Osteoblast (primary cell): Measurements from ENCODE around the gene GORASP1. TPM values are rescaled to one million over a fixed set of nuclear protein-coding genes. Genes with fewer than 3 reads are reported as not detected.

Source experiments
- DNase-seq: peaks from one replicate; pipeline ENCODE4 v3.0.0; 2011; ENCODE audit warnings: low spot score, mixed read lengths; ENCODE audit not compliant: insufficient read length; ENCODE audit errors: missing footprints
- H2AFZ ChIP-seq: 2 replicates; pipeline ENCODE4 v1.6.0; 2011; ENCODE audit warnings: mild to moderate bottlenecking, low read length
- H3K27ac ChIP-seq: 2 replicates; pipeline ENCODE4 v1.5.1; 2011; ENCODE audit warnings: mild to moderate bottlenecking, low read depth, low read length, moderate library complexity
- H3K27me3 ChIP-seq: 2 replicates; pipeline ENCODE4 v1.6.0; 2012; ENCODE audit warnings: mild to moderate bottlenecking, control low read depth, inconsistent platforms, low read length, moderate library complexity; ENCODE audit not compliant: insufficient read depth
- H3K36me3 ChIP-seq: 2 replicates; pipeline ENCODE4 v1.5.1; 2011; ENCODE audit warnings: mild to moderate bottlenecking, low read length, control low read depth, moderate library complexity; ENCODE audit not compliant: insufficient read depth
- H3K4me1 ChIP-seq: 2 replicates; pipeline ENCODE4 v1.5.1; 2011; ENCODE audit warnings: mild to moderate bottlenecking, low read length, control low read depth, moderate library complexity; ENCODE audit not compliant: insufficient read depth
- H3K4me2 ChIP-seq: 2 replicates; pipeline ENCODE4 v1.6.0; 2011; ENCODE audit warnings: mild to moderate bottlenecking, low read length; ENCODE audit not compliant: insufficient read depth
- H3K4me3 ChIP-seq: fragments of 200-600 bp; sonication (generic); 3 replicates; pipeline ENCODE4 v1.5.1; 2012; ENCODE audit warnings: mild to moderate bottlenecking, low read length, inconsistent platforms; ENCODE audit not compliant: insufficient read depth
- H3K79me2 ChIP-seq: 2 replicates; pipeline ENCODE4 v1.6.0; 2012; ENCODE audit warnings: mild to moderate bottlenecking, low read length, control low read depth, inconsistent platforms; ENCODE audit not compliant: insufficient read depth
- H3K9me3 ChIP-seq: 2 replicates; pipeline ENCODE4 v1.5.1; 2011; ENCODE audit warnings: low read depth, low read length, control low read depth
- H4K20me1 ChIP-seq: 2 replicates; pipeline ENCODE4 v1.6.0; 2012; ENCODE audit warnings: mild to moderate bottlenecking, low read length, control low read depth; ENCODE audit not compliant: insufficient read depth
- total RNA-seq: library from RNA; depleted of rRNA; stranded (reverse); fragments of >200 nt; gene quantifications from 2 replicates; pipeline ENCODE4 v1.2.3, GENCODE V29; 2012
- TF ChIP-seq, protein P1 (sequence below): IDR thresholded peaks from 2 replicates; pipeline ENCODE4 v1.5.1; 2011; ENCODE audit warnings: mild to moderate bottlenecking, low read depth, low read length, moderate library complexity; ENCODE audit errors: extremely low read depth

The GORASP1 gene
- total RNA-seq, 1 donor: 46.0 TPM

DNA sequence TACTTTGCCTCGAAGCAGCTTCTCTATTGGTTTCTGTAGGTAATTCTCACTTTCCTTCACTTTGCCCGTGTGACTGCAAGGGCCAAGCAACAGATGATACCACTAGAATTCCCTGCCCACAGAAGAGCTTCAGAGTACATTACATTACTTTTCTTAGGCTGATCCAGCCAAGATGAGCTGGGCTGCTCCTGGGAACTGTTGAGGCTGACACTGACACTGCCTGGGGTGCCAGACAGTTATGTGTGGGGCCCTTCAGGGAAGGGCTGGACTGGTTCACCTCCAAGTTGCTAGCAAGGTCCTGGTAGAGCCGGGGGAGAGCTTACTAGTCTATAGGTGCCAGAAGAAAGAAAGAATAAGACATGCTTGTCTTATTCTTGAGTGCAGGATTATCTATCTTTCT is 19.0 kb downstream of the GORASP1 start:
- no peaks in the 10 kb centered on the region for H3K79me2 ChIP-seq
- H3K36me3 ChIP-seq: peaks cover 56% of the 10 kb centered on the region
- H3K4me3 ChIP-seq: no peak overlapping the region
- no peaks in the 10 kb centered on the region for H3K9me3 ChIP-seq
- TF ChIP-seq, protein P1, sequence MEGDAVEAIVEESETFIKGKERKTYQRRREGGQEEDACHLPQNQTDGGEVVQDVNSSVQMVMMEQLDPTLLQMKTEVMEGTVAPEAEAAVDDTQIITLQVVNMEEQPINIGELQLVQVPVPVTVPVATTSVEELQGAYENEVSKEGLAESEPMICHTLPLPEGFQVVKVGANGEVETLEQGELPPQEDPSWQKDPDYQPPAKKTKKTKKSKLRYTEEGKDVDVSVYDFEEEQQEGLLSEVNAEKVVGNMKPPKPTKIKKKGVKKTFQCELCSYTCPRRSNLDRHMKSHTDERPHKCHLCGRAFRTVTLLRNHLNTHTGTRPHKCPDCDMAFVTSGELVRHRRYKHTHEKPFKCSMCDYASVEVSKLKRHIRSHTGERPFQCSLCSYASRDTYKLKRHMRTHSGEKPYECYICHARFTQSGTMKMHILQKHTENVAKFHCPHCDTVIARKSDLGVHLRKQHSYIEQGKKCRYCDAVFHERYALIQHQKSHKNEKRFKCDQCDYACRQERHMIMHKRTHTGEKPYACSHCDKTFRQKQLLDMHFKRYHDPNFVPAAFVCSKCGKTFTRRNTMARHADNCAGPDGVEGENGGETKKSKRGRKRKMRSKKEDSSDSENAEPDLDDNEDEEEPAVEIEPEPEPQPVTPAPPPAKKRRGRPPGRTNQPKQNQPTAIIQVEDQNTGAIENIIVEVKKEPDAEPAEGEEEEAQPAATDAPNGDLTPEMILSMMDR: no peak
- peaks cover 2% of the 10 kb centered on the region for H4K20me1 ChIP-seq
- no peak overlapping the region for H3K4me2 ChIP-seq
- H3K4me1 ChIP-seq: no peaks in the 10 kb centered on the region
- DNase-seq: no peak
- H3K27me3 ChIP-seq: no peaks in the 10 kb centered on the region
- no peak overlapping the region for H3K27ac ChIP-seq
- H2AFZ ChIP-seq: no peak overlapping the region

GRCh38 chr3:39086144-39086543 is 21.3 kb downstream of the GORASP1 start:
- TF ChIP-seq, protein P1: no peak
- H4K20me1 ChIP-seq: no peaks in the 10 kb centered on the region

DNA sequence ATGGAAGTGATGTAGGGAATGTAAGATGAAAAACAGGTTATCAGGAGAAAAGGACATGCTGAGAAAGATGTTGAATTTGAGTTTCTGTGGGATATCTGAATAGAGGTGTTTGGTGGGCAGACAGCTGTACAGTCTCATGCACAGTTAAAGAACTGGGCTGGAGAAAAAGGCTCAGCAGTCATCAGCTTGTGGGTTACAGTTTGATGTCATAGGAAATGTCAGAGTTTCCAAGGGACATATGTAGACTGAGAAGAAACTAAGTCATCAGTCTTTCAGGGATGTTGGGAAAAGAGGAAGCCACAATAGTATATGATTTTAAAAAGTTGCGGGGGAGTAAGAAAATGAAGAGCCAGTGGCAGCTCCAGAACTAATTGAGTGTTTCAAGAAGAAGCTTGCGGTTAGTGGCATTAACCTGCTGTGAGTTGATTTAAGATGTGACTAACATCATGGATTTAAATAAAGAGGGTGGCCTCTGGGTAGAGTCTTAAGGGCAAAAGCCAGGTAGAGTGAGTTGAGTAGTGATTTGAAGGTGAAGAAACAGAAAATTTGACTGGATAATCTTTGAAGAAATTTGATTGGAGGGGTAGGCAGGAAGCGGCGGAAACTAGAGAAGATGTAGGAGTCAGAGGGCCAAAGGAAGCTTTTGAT is 24.6 kb downstream of the GORASP1 start:
- DNase-seq: no peak
- Histone ChIP-seq H3K9me3 (no peaks in the 10 kb centered on the region), H3K4me1 (no peaks in the 10 kb centered on the region), H3K4me2 (no peak overlapping the region), H4K20me1 (no peaks in the 10 kb centered on the region), H3K27ac (no peak overlapping the region), H3K79me2 (no peaks in the 10 kb centered on the region), H3K27me3 (no peaks in the 10 kb centered on the region), H3K4me3 (no peak overlapping the region), H3K36me3 (peaks cover 28% of the 10 kb centered on the region), H2AFZ (no peak overlapping the region)
- TF ChIP-seq, protein P1: no peak

More at GRCh38 chr3:39086144-39086543, 21.3 kb downstream of the GORASP1 start:
- Histone ChIP-seq H3K36me3 (peaks cover 41% of the 10 kb centered on the region), H3K4me3 (no peak overlapping the region), H3K27ac (no peak overlapping the region), H3K27me3 (no peaks in the 10 kb centered on the region), H3K4me2 (no peak overlapping the region), H2AFZ (no peak overlapping the region), H3K4me1 (no peaks in the 10 kb centered on the region), H3K79me2 (no peaks in the 10 kb centered on the region), H3K9me3 (no peaks in the 10 kb centered on the region)
- no peak for DNase-seq

DNA sequence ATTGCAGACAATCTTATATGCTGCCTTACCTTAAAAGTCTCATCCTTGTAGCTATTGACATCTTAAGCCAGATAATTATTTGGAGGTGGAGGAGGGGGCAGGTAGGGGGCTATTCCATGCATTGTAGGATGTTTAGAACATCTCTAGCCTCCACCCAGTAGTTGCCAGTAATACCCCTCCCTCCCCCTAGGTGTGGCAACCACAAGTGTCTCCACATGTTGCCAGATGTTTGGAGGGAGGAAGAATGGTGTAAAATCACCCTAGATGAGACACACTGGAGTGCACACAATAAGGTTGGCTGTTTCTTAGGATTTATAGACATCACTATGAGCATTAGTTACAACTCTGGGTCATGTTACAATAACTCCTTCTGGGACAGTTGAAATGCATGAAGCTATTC is 27.4 kb downstream of the GORASP1 start:
- H3K4me2 ChIP-seq: no peak overlapping the region
- no peaks in the 10 kb centered on the region for H3K9me3 ChIP-seq

More for the DNA sequence above, 27.4 kb downstream of the GORASP1 start:
- Histone ChIP-seq H3K4me1 (no peaks in the 10 kb centered on the region), H2AFZ (no peak overlapping the region), H3K27me3 (no peaks in the 10 kb centered on the region), H4K20me1 (no peaks in the 10 kb centered on the region), H3K27ac (no peak overlapping the region), H3K36me3 (peaks cover 25% of the 10 kb centered on the region), H3K4me3 (no peak overlapping the region), H3K79me2 (no peaks in the 10 kb centered on the region)
- TF ChIP-seq, protein P1: no peak
- no peak for DNase-seq
